ENCODE measurements around the gene FAM181B.

Gene FAM181B

GRCh38 chr11:82732734-82733443 is 775 bp downstream of the FAM181B start:
- Histone ChIP-seq H3K27me3 (ENCODE audit: insufficient read depth, insufficient read length) (peaks cover 50% of the 10 kb centered on the region), H3K4me1 (ENCODE audit: insufficient read depth, insufficient read length) (no peaks in the 10 kb centered on the region), H3K4me3 (ENCODE audit: insufficient read length, low read depth) (peak overlapping the region; percentile 67), H3K36me3 (ENCODE audit: insufficient read depth, insufficient read length, low read length) (no peaks in the 10 kb centered on the region), H3K9ac (ENCODE audit: insufficient read length, low read depth) (peak overlapping the region; percentile 85), H3K9me3 (ENCODE audit: insufficient read depth, low read length) (no peaks in the 10 kb centered on the region)
- TF ChIP-seq YY1 (IDR thresholded peaks at IDR 0.05; ENCODE audit: insufficient read depth, insufficient read length) (no peak), ZNF274 (IDR thresholded peaks at IDR 0.05; ENCODE audit: low read depth, low read length) (no peak), SUZ12 (IDR thresholded peaks at IDR 0.05; ENCODE audit: extremely low read depth, insufficient read depth, insufficient read length) (no peak)
- no peak for DNase-seq (ENCODE audit: low read depth, low spot score)

GRCh38 chr11:82732348-82732733 is 1.3 kb downstream of the FAM181B start:
- H3K9me3 ChIP-seq (ENCODE audit: insufficient read depth, low read length): no peaks in the 10 kb centered on the region
- H3K27me3 ChIP-seq (ENCODE audit: insufficient read depth, insufficient read length): peaks cover 50% of the 10 kb centered on the region
- no peaks in the 10 kb centered on the region for H3K36me3 ChIP-seq (ENCODE audit: insufficient read depth, insufficient read length, low read length)
- DNase-seq (ENCODE audit: low read depth, low spot score): no peak
- TF ChIP-seq ZNF274 (IDR thresholded peaks at IDR 0.05; ENCODE audit: low read depth, low read length) (no peak), SUZ12 (IDR thresholded peaks at IDR 0.05; ENCODE audit: extremely low read depth, insufficient read depth, insufficient read length) (no peak), YY1 (IDR thresholded peaks at IDR 0.05; ENCODE audit: insufficient read depth, insufficient read length) (no peak)
- H3K4me3 ChIP-seq (ENCODE audit: insufficient read length, low read depth): peak overlapping the region; percentile 67
- H3K4me1 ChIP-seq (ENCODE audit: insufficient read depth, insufficient read length): no peaks in the 10 kb centered on the region
- H3K9ac ChIP-seq (ENCODE audit: insufficient read length, low read depth): peak overlapping the region; percentile 85

- H3K4me3 ChIP-seq (ENCODE audit: insufficient read length, low read depth): no peak overlapping the region
- H3K36me3 ChIP-seq (ENCODE audit: insufficient read depth, insufficient read length, low read length): no peaks in the 10 kb centered on the region
- DNase-seq (ENCODE audit: low read depth, low spot score): no peak
- TF ChIP-seq ZNF274 (IDR thresholded peaks at IDR 0.05; ENCODE audit: low read depth, low read length) (no peak), YY1 (IDR thresholded peaks at IDR 0.05; ENCODE audit: insufficient read depth, insufficient read length) (no peak)
- no peak overlapping the region for H3K9ac ChIP-seq (ENCODE audit: insufficient read length, low read depth)
- no peaks in the 10 kb centered on the region for H3K4me1 ChIP-seq (ENCODE audit: insufficient read depth, insufficient read length)
- H3K9me3 ChIP-seq (ENCODE audit: insufficient read depth, low read length): no peaks in the 10 kb centered on the region
- H3K27me3 ChIP-seq (ENCODE audit: insufficient read depth, insufficient read length): peaks cover 50% of the 10 kb centered on the region
Measured at GRCh38 chr11:82731691-82732277, 1.9 kb downstream of the FAM181B start.

GRCh38 chr11:82730754-82731153 is 2.9 kb downstream of the FAM181B start:
- no peak overlapping the region for H3K4me3 ChIP-seq (ENCODE audit: insufficient read length, low read depth)
- H3K27me3 ChIP-seq (ENCODE audit: insufficient read depth, insufficient read length): peaks cover 50% of the 10 kb centered on the region
- H3K9ac ChIP-seq (ENCODE audit: insufficient read length, low read depth): no peak overlapping the region
- no peak for TF ChIP-seq ZNF274 (IDR thresholded peaks at IDR 0.05; ENCODE audit: low read depth, low read length)
- no peak for TF ChIP-seq YY1 (IDR thresholded peaks at IDR 0.05; ENCODE audit: insufficient read depth, insufficient read length)
- TF ChIP-seq SUZ12 (IDR thresholded peaks at IDR 0.05; ENCODE audit: extremely low read depth, insufficient read depth, insufficient read length): no peak
- DNase-seq (ENCODE audit: low read depth, low spot score): no peak
- no peaks in the 10 kb centered on the region for H3K36me3 ChIP-seq (ENCODE audit: insufficient read depth, insufficient read length, low read length)
- H3K4me1 ChIP-seq (ENCODE audit: insufficient read depth, insufficient read length): no peaks in the 10 kb centered on the region
- no peaks in the 10 kb centered on the region for H3K9me3 ChIP-seq (ENCODE audit: insufficient read depth, low read length)

DNA sequence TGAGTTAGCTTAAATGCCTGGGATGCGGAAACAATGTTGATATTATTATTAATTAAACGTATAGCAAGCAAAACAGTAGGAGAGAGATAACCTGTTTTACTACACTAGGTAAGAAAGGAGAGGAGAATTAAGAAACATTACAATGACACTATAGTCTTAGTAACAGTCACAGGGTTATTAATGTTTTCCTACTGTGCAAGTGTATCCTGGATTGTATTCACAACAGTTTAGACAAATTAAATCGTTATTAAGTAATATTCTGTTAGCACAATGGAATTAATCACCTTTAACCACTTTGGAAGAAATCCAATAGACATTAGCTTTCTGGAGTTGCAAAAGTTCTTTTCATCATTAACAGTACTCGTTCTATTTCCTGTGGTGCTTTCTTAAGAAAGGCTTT is 3.4 kb downstream of the FAM181B start:
- no peaks in the 10 kb centered on the region for H3K4me1 ChIP-seq (ENCODE audit: insufficient read depth, insufficient read length)
- no peak for TF ChIP-seq SUZ12 (IDR thresholded peaks at IDR 0.05; ENCODE audit: extremely low read depth, insufficient read depth, insufficient read length)
- TF ChIP-seq ZNF274 (IDR thresholded peaks at IDR 0.05; ENCODE audit: low read depth, low read length): no peak
- TF ChIP-seq YY1 (IDR thresholded peaks at IDR 0.05; ENCODE audit: insufficient read depth, insufficient read length): no peak
- no peak for DNase-seq (ENCODE audit: low read depth, low spot score)
- no peaks in the 10 kb centered on the region for H3K9me3 ChIP-seq (ENCODE audit: insufficient read depth, low read length)
- H3K27me3 ChIP-seq (ENCODE audit: insufficient read depth, insufficient read length): peaks cover 49% of the 10 kb centered on the region
- no peaks in the 10 kb centered on the region for H3K36me3 ChIP-seq (ENCODE audit: insufficient read depth, insufficient read length, low read length)
- no peak overlapping the region for H3K4me3 ChIP-seq (ENCODE audit: insufficient read length, low read depth)
- no peak overlapping the region for H3K9ac ChIP-seq (ENCODE audit: insufficient read length, low read depth)

DNA sequence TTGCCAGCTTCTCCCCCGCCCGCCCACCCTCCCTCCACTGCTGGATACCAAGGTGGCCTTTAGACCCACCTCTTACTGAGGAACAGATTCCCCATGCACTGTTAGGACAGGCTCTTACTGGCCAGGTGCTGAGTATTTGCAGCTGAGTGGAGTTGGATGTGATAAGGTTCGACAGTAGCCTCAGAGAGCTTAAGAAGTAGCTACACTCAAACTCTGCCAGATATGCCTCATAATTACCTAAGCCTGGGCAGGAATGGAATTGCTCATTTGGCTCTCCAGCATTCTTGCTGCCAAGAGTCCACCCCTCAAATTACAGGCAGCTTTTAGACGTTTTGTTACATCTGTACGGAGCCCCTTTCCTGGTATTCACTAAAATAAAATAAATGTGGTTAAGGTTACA is 9.6 kb downstream of the FAM181B start:
- TF ChIP-seq SUZ12 (IDR thresholded peaks at IDR 0.05; ENCODE audit: extremely low read depth, insufficient read depth, insufficient read length): no peak
- no peak for DNase-seq (ENCODE audit: low read depth, low spot score)
- Histone ChIP-seq H3K4me3 (ENCODE audit: insufficient read length, low read depth) (no peak overlapping the region), H3K9ac (ENCODE audit: insufficient read length, low read depth) (no peak overlapping the region), H3K27me3 (ENCODE audit: insufficient read depth, insufficient read length) (no peaks in the 10 kb centered on the region), H3K4me1 (ENCODE audit: insufficient read depth, insufficient read length) (no peaks in the 10 kb centered on the region), H3K36me3 (ENCODE audit: insufficient read depth, insufficient read length, low read length) (no peaks in the 10 kb centered on the region), H3K9me3 (ENCODE audit: insufficient read depth, low read length) (no peaks in the 10 kb centered on the region)

DNA sequence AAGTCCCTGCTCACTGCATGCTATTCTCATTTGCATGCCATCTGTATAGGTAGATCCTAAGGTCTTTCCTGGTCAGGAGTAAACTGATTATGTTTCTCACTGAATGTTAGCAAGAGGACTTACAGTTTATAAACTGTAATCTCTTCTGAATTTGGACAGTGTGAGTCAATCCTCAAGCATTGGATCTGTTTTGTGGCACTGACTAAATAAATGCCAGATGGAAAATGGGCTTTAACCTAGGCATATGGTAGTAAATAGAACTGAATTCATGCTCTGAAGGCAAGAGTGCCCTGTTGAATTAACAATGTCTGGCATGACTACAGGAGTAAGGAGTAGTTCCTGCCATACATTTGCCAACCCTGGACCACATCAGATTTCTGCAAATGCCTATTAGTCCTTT is 11.4 kb downstream of the FAM181B start:
- H3K4me1 ChIP-seq (ENCODE audit: insufficient read depth, insufficient read length): no peaks in the 10 kb centered on the region
- H3K27me3 ChIP-seq (ENCODE audit: insufficient read depth, insufficient read length): no peaks in the 10 kb centered on the region
- H3K36me3 ChIP-seq (ENCODE audit: insufficient read depth, insufficient read length, low read length): no peaks in the 10 kb centered on the region
- TF ChIP-seq ZNF274 (IDR thresholded peaks at IDR 0.05; ENCODE audit: low read depth, low read length): no peak
- no peak for TF ChIP-seq YY1 (IDR thresholded peaks at IDR 0.05; ENCODE audit: insufficient read depth, insufficient read length)
- TF ChIP-seq SUZ12 (IDR thresholded peaks at IDR 0.05; ENCODE audit: extremely low read depth, insufficient read depth, insufficient read length): no peak
- H3K4me3 ChIP-seq (ENCODE audit: insufficient read length, low read depth): no peak overlapping the region
- no peak for DNase-seq (ENCODE audit: low read depth, low spot score)
- H3K9me3 ChIP-seq (ENCODE audit: insufficient read depth, low read length): no peaks in the 10 kb centered on the region
- no peak overlapping the region for H3K9ac ChIP-seq (ENCODE audit: insufficient read length, low read depth)

All from NT2/D1 (cell line).